Measurements from ENCODE around the gene TRPM1.

GRCh38 chr15:31051496-31052080 lies 49.9 kb downstream of the TRPM1 start:
- TF ChIP-seq GATA2 (IDR thresholded peaks at IDR 0.05; ENCODE audit: low read depth, low read length) (no peak), GATA3 (IDR thresholded peaks at IDR 0.05; ENCODE audit: low read depth, low read length) (no peak)
